B cell (primary cell): ENCODE results near the gene GOLGA8T.
"Not testable (repeated sequence)": the region's sequence is repeated elsewhere in the genome, so short reads cannot be mapped to it uniquely, and the experiment has no call there.

ENCODE experiments used
- EZH2 ChIP-seq: IDR thresholded peaks from 2 replicates; pipeline ENCODE4 v1.6.1; 2012; ENCODE audit warnings: borderline replicate concordance, low read depth, mild to moderate bottlenecking, moderate library complexity, low read length; ENCODE audit not compliant: insufficient read depth, poor library complexity, severe bottlenecking
- TF ChIP-seq, protein P1 (sequence below): fragments of 200-600 bp; IDR thresholded peaks from one replicate; pipeline ENCODE4 v1.8.0; 2022; ENCODE audit warnings: antibody characterized with exemption, mild to moderate bottlenecking

DNA sequence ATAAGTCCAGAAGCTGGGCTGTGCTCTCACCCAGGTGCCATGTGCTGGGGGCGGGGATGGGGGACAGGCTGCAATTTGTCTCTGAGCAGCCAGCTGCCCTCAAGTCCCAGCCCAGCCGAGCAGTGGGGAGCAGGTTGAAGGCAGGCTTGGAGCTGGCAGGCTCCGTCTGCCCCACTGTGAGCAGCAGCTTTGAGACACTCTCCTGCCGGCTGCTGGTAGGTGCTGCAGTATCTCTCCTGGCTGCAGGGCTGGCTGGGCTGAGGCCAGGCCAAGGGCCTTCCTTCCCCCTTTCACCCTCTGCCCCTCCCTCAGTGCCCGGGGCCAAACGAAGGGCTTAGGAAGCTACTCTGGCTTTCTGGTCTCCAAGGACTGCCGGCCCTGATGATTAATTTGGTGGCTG, 50.6 kb downstream of the GOLGA8T start:
- TF ChIP-seq, protein P1, sequence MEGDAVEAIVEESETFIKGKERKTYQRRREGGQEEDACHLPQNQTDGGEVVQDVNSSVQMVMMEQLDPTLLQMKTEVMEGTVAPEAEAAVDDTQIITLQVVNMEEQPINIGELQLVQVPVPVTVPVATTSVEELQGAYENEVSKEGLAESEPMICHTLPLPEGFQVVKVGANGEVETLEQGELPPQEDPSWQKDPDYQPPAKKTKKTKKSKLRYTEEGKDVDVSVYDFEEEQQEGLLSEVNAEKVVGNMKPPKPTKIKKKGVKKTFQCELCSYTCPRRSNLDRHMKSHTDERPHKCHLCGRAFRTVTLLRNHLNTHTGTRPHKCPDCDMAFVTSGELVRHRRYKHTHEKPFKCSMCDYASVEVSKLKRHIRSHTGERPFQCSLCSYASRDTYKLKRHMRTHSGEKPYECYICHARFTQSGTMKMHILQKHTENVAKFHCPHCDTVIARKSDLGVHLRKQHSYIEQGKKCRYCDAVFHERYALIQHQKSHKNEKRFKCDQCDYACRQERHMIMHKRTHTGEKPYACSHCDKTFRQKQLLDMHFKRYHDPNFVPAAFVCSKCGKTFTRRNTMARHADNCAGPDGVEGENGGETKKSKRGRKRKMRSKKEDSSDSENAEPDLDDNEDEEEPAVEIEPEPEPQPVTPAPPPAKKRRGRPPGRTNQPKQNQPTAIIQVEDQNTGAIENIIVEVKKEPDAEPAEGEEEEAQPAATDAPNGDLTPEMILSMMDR = not testable (repeated sequence)
- not testable (repeated sequence) for TF ChIP-seq EZH2
